Renal cortex interstitium (tissue), 11 donors: ENCODE results near the gene DHX35. TPM values are rescaled to one million over a fixed set of nuclear protein-coding genes. Genes with fewer than 3 reads are reported as not detected.
A peak's percentile ranks its signal among the peaks of the same experiment; 100 is the strongest.

ENCODE experiments used
- DNase-seq, 11 donors: peaks; one replicate each; pipeline ENCODE4 v3.0.0-alpha.2; 2013; ENCODE audit warnings: low read depth in 9 of 11, low spot score in 4 of 11; ENCODE audit errors: extremely low read depth in 1 of 11
- polyA plus RNA-seq, 3 donors: library from polyadenylated mRNA; unstranded; fragments of 120-200 nt; gene quantifications; one replicate each; pipeline ENCODE4 v1.2.1, GENCODE V29; 2013; ENCODE audit not compliant: insufficient read length in 3 of 3

Gene DHX35
- polyA plus RNA-seq, 3 donors, result 15.8 to 17.2 (median 16.9) TPM

DNA sequence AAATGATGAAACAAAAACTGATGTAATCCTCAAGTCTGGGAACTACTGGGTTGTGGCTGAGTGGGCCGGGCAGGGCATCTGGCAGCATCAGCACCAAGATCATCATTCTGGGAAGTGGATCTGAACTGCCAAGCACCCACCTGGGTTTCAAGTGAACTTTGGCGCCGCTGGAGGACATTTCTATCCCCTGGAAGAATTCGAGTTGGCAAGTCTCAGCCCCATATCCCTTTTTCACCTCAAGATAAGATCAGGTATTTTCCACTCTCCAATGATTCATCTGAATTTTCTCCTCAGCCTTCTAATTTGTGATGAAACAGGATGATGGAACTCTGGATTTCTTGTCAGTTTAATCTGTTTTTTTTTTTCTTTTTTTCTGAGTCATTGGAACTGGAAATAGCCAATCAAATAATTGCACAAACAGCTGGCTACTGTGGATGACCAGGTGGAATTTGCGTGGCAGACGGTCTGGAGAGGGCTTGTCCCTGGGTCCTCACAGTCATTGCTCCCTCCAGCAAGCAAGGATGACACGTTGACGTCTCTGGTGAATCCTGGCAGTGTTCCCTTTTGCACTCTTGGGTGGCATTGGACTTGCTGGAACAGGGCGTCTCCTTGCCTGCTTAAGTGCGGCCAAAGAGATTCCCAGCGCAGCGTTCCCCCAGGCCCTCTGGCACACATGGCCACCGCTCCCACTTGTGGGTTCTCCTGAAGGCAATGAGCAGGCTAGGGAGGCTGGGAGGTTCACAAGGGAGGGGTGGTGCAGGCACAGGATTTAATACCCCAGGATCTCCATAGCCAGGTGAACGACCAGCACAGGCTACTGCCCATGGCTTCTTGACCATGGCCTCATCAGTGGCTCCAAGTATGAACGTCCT, 80.4 kb downstream of the DHX35 start:
- no peak for DNase-seq

DNA sequence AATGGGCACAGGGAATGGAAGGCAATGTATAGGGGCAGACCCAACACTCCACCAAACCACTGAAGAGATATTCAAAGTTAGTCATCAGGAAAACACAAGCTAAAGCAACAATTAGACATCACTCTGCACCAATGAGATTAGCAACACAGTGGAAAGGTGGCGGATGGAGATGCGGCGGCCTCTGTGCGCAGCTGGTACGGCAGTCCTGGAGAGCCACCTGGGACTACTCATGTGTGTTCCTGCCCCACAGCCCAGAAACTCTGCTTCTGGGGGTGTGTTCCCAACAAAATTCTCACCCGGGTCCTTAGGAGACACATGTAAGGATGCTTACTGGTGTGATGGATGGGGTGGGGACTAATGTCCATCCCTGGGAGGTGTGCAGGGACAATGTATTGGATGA, 82.4 kb downstream of the DHX35 start:
- DNase-seq, result no peak

DNA sequence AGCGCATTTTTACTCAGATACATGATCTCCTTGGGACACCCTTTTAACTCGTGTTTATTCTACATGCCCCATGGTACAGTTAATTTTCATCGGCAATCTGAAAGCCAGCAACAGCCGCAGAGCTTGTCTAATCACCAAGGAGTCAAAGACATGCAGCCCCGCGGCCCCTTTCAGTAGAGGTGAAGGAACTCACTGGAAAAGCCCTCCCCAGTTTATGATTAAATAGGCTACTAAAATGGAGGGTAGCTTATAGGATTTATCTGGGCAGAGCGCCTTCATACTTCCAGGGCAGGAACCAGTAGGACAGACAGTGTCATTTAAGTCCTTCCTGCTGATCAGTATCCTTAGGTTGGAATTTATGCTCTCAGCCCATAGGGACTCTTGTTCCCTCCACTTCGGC, 83.5 kb downstream of the DHX35 start:
- DNase-seq, result no peak

DNA sequence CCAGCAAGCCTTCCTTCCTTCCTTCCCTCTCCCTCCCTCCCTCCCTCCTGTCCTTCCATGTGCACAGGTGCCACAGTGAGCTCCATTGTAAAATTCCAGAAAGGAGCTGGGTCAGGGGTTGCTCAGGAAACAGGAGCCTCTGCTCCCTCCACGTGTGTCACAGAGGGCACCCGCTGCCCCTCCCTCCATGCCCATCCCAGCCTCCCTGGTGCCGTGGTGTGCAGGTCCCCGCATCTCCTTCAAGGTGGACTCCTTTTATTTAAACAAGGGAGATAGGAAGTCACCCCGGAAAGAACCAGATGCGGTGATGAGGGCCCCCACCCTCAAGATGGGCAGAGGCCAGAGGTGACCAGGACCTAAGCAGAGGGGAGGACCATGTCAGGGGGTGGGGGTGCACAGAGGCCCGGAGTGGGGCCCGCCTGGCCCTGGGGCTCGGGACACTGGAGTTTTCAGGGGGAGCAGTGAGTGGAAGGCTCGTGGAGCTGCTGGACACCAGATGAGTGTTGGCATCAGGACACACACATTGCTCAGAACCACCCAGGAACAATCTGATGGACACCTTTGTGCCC, 85.4 kb downstream of the DHX35 start:
- DNase-seq, result no peak

DNA sequence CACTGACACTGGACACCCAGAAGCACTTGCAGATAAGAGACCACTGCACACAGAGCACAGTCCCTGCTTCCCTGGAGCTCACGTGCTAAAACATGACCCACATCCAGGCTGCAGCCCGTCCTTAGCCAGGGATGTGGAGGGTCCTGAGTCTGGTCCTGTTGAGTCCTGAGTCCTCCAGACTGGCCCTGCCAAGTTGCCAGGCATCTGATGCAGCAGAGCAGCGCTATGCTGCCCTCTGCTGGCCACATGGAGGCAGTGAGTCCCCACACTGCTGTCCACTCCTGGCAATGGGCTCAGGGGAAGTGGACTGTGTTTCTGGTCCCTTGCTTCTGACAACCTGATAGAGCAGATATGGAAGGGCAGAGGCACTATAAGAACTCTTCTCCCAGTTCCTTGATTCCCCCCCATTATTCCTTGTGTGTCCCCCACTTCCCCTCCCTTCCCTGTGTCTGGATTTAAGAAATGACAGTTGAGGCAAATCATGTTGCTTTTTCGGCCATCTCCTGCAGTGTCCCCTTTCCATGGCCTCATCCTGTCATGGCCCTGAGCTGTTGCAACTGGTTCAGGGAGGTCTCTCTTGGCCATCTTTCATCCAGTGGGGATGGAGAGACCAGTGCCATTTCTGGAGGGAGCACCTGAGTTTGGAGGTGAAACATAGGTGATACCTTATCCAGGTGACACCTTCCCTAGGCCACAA, 86.0 kb downstream of the DHX35 start:
- peak; percentile 43 to 69 (median 50) for DNase-seq

DNA sequence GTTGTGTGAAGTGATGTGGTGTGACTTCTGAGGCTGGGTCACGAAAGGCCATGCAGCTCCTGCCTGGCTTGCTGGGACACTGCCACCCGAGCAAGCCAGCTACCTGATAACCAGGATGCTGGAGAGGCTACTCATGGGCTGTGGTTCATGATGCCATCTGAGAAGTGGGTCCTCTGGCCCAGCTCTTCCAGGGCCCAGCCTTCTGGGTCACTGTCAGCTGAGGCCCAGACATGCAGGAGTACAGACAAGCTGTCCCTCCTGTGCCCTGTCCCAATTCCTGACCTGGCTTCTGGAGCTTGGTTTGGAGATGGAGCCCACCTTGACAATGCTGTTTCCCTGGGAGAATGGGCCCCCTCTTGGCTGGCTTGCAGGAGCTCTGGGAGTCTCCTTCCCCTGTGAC, 87.0 kb downstream of the DHX35 start:
- no peak for DNase-seq

DNA sequence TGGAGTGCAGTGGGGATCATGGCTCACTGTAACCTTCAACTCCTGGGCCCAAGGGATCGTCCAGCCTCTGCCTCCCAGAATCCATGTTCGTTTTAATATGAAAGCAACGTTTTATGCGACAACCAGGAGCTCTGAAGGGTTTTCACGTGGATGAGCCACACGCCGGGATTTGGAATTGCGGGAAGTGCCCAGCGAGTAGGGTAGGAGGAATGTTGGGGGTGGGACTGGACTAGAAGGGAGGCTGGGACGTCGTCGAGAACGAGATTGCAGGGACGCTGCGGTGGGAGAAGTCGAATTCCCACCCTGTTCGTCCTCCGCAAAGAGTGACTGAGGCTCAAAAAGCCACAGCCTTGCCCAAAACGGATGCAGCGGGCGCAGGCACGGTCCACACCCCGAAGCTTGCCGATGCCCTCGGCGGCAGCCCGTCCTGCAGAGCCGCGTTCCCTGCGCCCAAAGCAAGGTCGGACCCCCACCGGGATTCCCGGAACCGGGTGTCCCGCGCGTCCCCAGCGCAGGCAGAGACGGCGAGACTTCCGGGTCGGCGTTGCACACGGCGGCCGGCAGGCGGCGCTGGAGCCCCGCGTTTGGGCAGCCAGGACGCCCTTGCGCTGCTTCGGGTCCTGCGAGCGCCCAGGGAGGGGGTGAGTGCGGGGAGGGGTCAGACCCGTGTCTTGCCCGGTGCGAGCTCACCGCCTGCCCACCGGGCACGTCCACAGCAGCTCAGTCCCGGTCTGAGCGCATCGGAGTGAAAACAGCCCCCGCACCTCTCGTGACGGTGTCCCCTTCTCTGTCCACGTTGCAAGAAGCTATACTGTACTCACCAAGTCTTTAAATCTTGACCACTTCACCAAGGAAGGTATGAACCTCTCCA, 87.8 kb downstream of the DHX35 start:
- peak; percentile 35 to 69 (median 59) for DNase-seq

DNA sequence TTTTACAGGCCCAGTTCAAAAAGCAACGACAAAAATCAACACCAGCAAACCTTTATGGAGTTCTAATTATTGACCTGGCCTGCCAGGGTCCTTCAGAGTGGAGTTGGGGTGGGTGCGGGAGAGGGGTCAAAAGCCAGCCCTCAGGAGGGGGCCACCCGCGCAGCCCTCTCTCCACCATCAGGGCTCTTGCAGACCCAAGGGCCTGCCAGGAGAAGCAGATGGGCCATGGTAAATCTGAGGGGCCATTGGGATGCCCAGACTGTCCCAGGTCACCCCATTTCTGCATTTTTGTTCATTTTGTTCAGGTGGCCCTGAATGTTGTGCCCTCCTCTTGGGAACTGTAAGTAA, 88.4 kb downstream of the DHX35 start:
- no peak for DNase-seq

DNA sequence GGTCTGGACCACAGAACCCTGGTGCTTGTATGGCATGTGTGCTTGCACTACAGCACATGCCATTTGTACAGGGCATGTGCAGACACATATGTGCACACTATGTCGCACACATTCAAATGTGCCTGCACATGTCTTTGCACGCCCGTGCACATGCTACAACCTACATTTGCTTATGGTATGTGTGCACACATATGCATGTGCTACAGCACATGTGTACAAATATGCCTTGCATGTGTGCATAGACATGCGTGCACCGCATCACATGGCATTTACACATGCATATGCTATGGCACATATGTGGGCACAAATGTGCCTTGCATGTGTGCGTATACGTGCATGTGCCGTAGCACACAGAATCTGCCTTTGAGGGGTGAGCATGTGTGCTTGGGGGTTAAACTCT, 90.5 kb downstream of the DHX35 start:
- no peak for DNase-seq

DNA sequence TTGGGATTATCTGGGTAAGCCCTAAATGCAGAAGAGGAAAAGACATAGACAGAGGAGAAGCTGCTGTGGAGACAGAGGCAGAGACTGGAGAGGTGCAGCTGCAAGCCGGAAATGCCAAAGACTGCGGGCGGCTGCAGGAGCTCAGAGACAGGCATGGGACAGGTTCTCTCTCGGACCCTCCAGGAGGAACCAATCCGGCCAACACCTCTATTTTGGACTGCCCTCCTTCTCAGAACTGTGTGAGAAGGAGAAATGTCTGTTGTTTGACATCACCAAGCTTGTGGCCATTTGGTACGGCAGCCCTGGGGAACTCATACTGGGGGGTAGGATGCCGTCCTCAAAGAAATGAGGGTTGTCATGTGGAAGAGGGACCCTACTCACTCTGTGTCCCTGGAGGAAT, 95.0 kb downstream of the DHX35 start:
- DNase-seq, result no peak

DNA sequence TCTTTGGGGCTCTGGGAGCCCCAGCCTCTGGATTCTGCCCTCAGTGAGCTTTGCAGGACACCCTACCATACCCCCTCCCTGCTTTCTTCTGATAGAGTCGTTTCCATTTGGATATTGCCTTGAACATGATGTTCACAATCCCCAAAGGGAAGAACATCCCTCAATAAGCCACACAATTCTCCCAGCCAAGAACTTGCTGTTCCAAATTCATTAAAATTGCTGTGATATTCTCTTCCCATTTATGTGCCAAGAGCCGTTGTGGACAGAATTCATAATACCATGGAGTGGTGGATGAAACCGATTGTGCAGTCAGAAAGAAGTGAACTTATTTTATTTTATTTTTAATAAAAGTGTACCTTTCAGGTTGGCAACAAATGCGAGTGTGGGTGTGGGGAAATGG, 95.8 kb downstream of the DHX35 start:
- DNase-seq, result no peak

DNA sequence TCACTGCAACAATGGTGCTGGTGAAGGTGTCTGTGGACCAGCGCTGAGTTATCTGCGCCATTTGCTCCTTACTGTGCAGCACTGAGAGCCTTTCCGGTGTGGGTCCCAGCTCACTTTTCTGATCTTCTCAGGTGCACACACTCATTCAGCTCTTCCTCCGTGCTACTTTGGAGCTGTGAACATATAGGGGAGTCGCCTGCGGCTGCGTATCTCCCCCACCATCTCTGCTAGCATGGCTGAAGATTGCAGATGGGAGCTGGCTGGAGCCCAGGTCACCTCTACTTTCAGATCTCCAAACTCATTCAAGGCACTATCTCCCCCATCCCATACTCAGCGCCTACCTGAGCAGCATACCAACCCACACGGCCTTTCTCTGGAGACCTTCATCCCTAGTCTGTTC, 96.9 kb downstream of the DHX35 start:
- no peak for DNase-seq

DNA sequence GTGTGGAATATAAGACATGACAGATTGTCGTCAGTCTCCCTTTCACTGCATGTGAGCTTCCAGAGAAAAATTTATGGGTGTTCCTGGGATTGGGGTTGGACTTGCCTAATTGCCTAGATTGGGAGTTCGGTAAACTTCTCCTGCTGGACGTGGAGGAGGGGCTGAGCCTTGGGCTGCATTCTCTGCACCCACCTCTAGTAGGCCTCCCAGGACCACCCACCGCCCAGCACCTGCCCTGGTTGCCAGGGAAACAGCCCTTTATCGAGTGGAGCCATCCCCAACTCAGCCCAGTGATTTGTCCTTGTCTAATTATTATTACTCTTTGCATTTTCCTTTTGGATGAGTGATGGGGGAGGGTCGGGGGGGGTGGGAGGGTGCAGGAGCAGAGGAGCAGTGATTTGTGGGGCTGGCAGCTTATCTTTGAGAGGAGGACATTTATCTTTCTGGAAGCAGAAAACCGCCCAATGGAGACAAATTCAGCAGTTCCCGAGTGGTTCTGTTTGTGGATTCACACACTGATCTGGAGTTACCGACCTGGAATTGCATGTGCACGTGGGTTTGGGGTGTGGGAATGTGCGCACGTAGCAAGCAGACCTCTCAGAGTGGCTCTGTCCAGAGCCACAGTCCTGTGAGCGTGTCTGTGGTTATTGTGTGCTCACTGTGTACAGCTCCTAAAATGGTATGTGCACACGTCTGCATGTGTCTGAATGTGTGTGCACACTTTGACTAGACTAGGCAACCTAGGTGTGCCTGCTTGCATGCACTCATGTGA, 104.5 kb downstream of the DHX35 start:
- no peak for DNase-seq

DNA sequence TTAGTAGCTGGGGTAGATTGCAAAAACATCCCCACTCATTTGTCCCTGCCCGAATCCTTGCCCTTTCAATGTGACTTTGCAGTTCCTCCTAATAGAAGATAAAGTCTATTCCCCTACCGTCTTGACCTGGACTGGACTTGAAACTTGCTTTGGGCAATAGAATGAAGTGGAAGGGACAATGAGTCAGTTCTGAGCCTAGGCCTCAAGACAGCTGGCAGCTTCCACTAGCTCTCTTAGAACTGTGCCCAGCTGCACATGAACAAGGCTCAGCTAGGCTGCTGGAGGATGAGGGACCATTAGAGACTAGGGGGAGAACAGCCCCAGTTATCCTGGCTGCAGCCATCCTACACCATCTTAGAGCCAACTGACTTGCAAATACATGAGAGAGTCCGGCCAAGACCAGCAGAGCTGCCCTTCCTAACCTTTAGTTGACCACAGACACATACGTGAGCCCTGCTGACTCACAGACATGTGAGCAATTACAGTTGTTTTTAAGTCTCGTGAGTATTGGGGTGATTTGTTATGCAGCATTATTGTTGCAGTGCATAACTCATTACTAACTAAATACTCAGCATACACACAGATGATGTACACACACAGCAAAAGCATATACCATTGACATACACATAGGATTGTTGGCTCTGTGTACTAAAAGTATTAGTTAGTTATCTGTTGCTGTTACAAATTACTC, 105.5 kb downstream of the DHX35 start:
- no peak for DNase-seq

DNA sequence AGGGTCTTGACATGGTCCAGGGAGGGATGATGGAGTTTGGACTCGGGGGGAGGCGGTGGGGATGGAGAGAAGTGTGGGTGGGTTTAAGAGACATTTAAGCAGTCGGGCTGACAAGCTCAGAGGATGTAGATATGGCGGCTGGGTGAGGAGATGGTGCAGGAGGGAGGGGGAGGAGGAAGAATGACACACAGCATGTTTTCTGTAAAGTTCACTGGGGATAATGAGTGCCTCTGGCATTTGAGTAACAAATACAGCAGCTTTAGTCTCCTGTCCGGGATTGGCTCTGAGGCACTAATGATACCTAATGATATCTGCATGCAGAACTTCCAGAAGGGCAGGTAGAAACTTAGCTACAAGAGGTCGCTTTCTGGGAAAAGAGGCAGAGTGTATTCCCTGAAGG, 107.8 kb downstream of the DHX35 start:
- DNase-seq, result no peak

DNA sequence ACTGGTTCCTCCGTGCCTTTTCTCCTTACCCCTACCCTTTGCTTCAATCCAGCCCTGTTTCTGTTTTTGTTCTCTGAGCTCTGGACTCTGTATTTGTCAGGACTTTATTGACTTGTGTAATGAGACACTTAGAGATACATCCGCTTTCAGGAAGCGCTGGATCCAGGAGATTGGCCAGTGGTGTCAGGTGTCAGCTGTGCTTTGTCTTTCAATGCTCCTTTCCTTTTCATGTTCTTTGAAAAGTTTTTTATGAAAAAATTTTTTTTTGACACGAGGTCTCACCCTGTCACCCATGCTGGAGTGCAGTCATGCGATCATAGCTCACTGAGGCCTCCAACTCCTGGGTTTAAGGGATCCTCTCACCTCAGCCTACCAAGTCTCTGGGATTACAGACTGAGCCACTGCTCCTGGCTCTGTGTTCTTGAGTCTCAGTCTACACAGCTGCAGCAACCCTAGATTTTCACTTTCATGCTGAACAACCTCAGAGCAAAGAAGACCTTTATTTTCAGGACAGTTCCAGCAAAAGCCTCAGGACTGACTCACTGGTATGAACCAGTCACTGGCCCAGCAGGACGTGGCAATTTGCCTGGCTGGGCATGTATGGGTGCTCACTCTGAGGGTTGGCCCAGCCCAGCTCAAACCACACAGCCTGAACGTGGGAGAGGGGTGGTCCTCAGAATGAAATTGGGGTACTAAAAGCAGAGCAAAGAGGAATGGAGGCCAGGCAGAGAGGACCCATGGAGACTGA, 108.5 kb downstream of the DHX35 start:
- no peak for DNase-seq

DNA sequence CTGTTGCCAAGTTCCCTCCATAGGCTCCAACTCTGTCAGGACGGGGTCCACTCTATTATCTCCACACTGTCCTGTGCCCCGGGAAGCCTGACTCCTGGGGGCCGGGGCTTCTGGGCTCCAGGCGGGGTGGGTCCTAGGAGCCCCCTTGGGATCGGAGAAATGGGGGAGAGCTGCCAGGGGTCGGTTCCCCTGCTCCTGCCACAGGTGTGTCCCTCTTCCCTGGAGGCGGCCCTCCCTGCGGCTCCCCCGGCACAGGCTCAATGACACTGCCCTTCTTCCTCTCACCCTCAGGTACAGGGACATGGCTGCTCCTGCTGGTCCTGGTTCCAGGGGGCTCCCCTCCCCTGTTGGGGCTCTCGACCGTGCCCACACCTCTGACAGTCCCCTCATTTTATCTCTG, 110.0 kb downstream of the DHX35 start:
- DNase-seq, result no peak

DNA sequence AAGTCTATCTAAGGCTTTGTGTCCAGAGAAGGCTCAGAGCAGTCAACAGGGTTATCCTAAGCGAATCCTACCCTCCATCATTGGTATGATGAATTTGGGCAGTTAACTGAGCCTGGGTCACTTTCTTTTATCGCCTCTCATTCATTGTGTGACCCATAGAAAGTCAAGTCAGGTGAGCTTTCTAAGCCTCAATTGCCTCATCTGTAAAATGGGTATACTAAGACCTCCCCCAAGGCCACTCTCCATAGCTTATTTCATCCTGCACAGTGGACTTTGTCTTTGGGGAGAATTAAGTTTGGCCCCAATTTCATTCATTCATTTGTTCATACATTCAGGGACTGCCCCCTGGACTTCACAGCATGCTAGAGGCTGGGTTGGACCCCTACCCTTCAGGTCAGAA, 110.5 kb downstream of the DHX35 start:
- DNase-seq, result no peak
